Ovary (tissue), 9 donors: ENCODE measurements around the gene BATF. TPM values are rescaled to one million over a fixed set of nuclear protein-coding genes. Genes with fewer than 3 reads are reported as not detected.

ENCODE experiments used
- DNase-seq, 5 donors: peaks; one replicate each; pipeline ENCODE4 v3.0.0-alpha.2; 2019 to 2020
- H3K27ac ChIP-seq, 2 donors: fragments of 200-600 bp; one replicate each; pipeline versions ENCODE4 v1.5.1 to v1.8.0; 2019 to 2022
- H3K27me3 ChIP-seq: fragments of 200-600 bp; one replicate; pipeline ENCODE4 v1.8.0; 2022
- H3K36me3 ChIP-seq: fragments of 200-600 bp; sonication (generic); one replicate; pipeline ENCODE4 v1.5.1; 2019
- H3K4me1 ChIP-seq: one replicate; pipeline ENCODE4 v1.8.1; 2013; ENCODE audit warnings: mild to moderate bottlenecking, moderate library complexity; ENCODE audit not compliant: insufficient read depth
- H3K4me3 ChIP-seq: fragments of 200-600 bp; sonication (generic); one replicate; pipeline ENCODE4 v1.5.1; 2017
- H3K9me3 ChIP-seq, 2 donors: fragments of 200-600 bp in 1 of 2; sonication (generic) in 1 of 2; one replicate each; pipeline versions ENCODE4 v1.5.1 to v1.8.1; 2013 to 2019; ENCODE audit warnings: mild to moderate bottlenecking in 1 of 2, moderate library complexity in 1 of 2
- EP300 ChIP-seq: sonication (generic); formaldehyde crosslinking; IDR thresholded peaks from one replicate; pipeline ENCODE4 v1.6.1; 2017; ENCODE audit warnings: antibody characterized with exemption
- POLR2A ChIP-seq: fragments of 450-650 bp; IDR thresholded peaks from one replicate; pipeline ENCODE4 v1.6.1; 2017; ENCODE audit warnings: antibody characterized with exemption, mild to moderate bottlenecking, moderate library complexity
- WGBS, 3 donors: extraction: QIAGEN DNeasy Blood & Tissue Kit in 1 of 3; methylation state at CpG; one replicate each; pipeline versions ENCODE4 v1.1.5 to v1.1.7; 2013 to 2017; 5-methylcytosine and 5-hydroxymethylcytosine counted together
- intact Hi-C, 4 donors: fragments of 100-400 bp; cut with DNase I; formaldehyde crosslinking; loops; one replicate each; pipeline versions ENCODE4 v1.11.0 to v1.15.1; 2022 to 2023
- polyA plus RNA-seq, 2 donors: library from polyadenylated mRNA; stranded (reverse); fragments of 200-250 nt in 1 of 2; fragments of 350-450 nt in 1 of 2; fragmentation: Illumina TruSeq in 1 of 2; extraction: RNeasy Lipid Tissue Mini Kit (QIAGEN cat#74804) in 1 of 2; gene quantifications; one replicate each; pipeline ENCODE4 v1.2.3, GENCODE V29; 2013 to 2014
- total RNA-seq, 7 donors: library from RNA; depleted of rRNA in 2 of 7; stranded (reverse); fragments of >200 nt in 2 of 7; fragmentation: NEBNext Ultra II Directional in 3 of 7; extraction: Animal tissue kit (Norgen Biotek cat#: 25700) in 3 of 7; gene quantifications; one replicate each; pipeline versions ENCODE4 v1.1.0 to v1.2.4, GENCODE V29; 2016 to 2023
- TF ChIP-seq, protein P1 (sequence below), 3 donors: fragments of 450-650 bp in 2 of 3; fragments of 200-600 bp in 1 of 3; IDR thresholded peaks; one replicate each; pipeline versions ENCODE4 v1.5.1 to v1.8.0; 2016 to 2022; ENCODE audit warnings: antibody characterized with exemption in 3 of 3, mild to moderate bottlenecking in 1 of 3
- donor health status: DM: no; HTN: no; CAD: no; lungs with moderate emphysema.
- donor health status: DM: no; HTN: no; CAD: no.
- donor health status: Bipolar disorder and iron deficiency.
- donor health status: DM: yes; HTN: yes; CAD: no.
- donor health status: DM: no; HTN: no; CAD: no.
- donor health status: DM: yes; HTN: yes; CAD: no.

BATF gene
- total and polyA plus RNA-seq, 9 donors: 0.45 to 1.7 (median 0.69) TPM

DNA sequence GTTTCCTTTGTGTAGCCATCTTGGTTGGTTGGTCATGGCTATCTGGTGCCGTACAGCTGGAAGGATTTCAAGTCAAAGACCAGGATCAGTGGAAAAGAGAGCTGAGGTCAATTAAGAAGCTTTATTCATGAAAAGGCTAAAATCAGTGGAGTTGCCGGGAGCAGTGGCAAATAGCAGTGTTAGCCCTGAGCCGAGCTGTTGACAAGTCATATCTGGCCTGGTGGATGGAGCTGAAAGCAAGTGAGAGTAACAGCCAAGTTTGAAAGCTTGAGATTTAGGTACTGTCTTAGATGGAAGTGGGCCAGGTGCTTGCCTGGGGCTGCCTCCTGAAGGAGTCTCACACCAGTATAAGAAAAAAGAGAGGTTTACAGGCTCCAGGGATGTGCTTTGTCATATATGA is 9.0 kb downstream of the BATF start:
- H3K36me3 ChIP-seq: no peaks in the 10 kb centered on the region
- DNase-seq: no peak
- H3K27ac ChIP-seq: no peak overlapping the region
- H3K27me3 ChIP-seq: no peaks in the 10 kb centered on the region
- no peaks in the 10 kb centered on the region for H3K4me1 ChIP-seq
- intact Hi-C loops: no loop called here
- 48 to 86% (median 78%) methylated on average over 3 of the region's 3 CpGs for WGBS, 3 donors
- TF ChIP-seq POLR2A: no peak
- no peak for TF ChIP-seq EP300
- TF ChIP-seq, protein P1, sequence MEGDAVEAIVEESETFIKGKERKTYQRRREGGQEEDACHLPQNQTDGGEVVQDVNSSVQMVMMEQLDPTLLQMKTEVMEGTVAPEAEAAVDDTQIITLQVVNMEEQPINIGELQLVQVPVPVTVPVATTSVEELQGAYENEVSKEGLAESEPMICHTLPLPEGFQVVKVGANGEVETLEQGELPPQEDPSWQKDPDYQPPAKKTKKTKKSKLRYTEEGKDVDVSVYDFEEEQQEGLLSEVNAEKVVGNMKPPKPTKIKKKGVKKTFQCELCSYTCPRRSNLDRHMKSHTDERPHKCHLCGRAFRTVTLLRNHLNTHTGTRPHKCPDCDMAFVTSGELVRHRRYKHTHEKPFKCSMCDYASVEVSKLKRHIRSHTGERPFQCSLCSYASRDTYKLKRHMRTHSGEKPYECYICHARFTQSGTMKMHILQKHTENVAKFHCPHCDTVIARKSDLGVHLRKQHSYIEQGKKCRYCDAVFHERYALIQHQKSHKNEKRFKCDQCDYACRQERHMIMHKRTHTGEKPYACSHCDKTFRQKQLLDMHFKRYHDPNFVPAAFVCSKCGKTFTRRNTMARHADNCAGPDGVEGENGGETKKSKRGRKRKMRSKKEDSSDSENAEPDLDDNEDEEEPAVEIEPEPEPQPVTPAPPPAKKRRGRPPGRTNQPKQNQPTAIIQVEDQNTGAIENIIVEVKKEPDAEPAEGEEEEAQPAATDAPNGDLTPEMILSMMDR (IDR thresholded peaks at IDR 0.05): no peak
- no peaks in the 10 kb centered on the region for H3K9me3 ChIP-seq
- no peak overlapping the region for H3K4me3 ChIP-seq

DNA sequence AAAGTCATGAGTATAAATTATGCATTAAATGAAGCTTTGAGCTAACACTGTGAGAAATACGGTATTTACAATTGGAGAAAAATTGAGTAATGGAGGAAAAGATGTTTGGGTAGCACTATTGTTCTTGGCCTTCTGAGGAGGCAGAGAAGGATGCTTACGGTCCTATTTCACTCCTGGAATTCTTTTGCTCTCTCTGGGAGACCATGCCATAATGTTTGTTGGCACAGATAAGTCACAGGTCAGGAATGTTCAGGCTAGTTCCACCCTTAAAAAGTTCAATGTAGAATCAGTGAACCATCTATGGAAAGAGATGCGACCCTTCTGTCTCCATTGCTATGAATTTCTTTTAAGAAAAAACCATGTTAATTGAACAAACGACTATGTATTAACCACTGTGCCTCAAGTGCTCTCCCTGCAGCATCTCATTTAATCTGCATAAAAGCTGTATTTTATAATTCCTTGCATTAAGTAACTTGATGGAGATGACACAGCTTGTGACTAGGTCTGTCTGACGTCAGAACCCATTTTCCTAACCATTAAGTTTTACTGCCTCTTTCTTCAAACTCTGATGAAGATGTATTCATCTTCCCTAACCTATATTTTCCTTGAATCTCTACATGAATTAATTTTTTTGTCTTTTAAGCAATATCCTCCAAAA is 9.5 kb downstream of the BATF start:
- Histone ChIP-seq H3K4me1 (no peaks in the 10 kb centered on the region), H3K36me3 (no peaks in the 10 kb centered on the region), H3K27ac (no peak overlapping the region), H3K4me3 (no peak overlapping the region), H3K9me3 (no peaks in the 10 kb centered on the region), H3K27me3 (no peaks in the 10 kb centered on the region)
- intact Hi-C loops: no loop called here
- DNase-seq: no peak
- TF ChIP-seq EP300: no peak
- no peak for TF ChIP-seq POLR2A
- TF ChIP-seq, protein P1 (IDR thresholded peaks at IDR 0.05): no peak
- WGBS, 3 donors: 67 to 87% (median 84%) methylated on average over 5 of the region's 5 CpGs

DNA sequence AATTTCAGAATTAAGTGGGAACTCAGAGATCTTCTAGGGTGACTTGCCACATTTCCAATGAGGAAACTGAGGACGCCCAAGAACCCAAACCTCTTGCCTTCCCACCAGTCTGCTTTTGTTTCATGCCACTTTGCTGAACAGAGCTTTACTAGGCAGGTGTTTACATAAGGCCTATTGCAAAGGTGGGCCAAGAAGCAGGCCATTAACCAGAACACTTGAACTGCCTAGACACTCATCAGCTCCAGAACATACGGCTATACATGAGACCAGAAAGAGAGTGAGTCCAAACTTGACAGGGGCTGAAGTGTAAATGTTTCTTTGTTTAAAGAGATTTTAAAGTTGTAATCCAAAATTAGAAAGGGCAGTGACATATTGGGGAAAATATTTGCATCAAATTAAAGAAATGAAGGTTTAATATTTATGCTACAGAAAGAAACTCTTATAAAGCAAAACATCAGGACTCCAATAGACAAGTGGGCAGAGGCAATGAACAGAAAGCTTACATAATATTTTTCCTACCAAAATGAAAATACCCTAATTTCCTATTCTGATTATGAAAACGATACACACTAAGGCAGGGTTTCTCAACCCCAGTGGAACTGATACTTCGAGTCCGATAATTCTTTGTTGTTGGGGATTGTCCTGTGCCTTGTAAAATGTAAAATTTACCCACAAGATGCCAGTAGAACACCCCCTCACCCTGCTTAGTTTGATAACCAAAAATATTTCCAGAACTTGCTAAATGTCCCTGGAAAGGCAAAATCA is 11.7 kb downstream of the BATF start:
- intact Hi-C loops: no loop called here
- Histone ChIP-seq H3K36me3 (no peaks in the 10 kb centered on the region), H3K27me3 (no peaks in the 10 kb centered on the region), H3K9me3 (no peaks in the 10 kb centered on the region), H3K4me1 (no peaks in the 10 kb centered on the region), H3K27ac (no peak overlapping the region), H3K4me3 (no peak overlapping the region)
- WGBS, 3 donors: 71 to 80% (median 74%) methylated on average over 5 of the region's 5 CpGs
- TF ChIP-seq EP300 (no peak), POLR2A (no peak)
- TF ChIP-seq, protein P1 (IDR thresholded peaks at IDR 0.05): no peak
- no peak for DNase-seq

DNA sequence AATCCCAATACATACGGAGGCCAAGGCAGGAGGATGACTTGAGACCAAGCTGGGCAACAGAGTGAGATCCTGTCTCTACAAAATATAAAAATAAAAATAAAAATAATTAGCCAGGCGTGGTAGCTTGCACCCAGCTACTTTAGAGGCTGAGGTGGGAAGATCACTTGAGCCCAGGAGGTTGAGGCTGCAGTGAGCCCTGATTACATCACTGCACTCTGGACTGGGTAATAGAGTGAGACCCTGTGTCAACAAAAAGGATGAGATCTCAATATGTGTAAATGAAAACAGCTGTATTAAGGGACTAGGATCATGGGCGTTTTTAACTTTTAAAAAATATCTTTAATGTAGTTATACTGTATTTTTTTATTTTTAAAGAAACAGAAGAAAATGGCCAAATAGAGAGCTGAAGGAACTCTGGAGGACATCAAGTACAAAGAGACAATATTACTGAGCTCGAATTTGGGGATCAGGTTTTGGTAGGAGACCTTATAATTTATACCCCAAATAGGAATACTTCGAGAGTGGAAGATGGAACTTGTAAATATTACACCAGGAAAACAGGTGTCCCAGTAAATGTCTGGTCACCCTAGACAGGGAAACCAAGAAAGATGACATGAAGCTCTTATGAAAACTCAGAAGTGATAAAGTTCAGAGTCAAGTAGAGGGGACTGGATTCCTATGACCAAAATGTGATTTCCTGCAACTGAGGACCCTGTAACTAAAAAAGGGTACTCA is 13.1 kb downstream of the BATF start:
- Histone ChIP-seq H3K9me3 (no peaks in the 10 kb centered on the region), H3K27me3 (no peaks in the 10 kb centered on the region), H3K27ac (no peak overlapping the region), H3K4me1 (no peaks in the 10 kb centered on the region), H3K36me3 (no peaks in the 10 kb centered on the region), H3K4me3 (no peak overlapping the region)
- TF ChIP-seq EP300 (no peak), POLR2A (no peak)
- TF ChIP-seq, protein P1 (IDR thresholded peaks at IDR 0.05): no peak
- DNase-seq: no peak
- 70 to 77% (median 71%) methylated on average over 5 of the region's 5 CpGs for WGBS, 3 donors
- intact Hi-C loops: no loop called here
